Measurements from ENCODE around the gene ZNF888.
"Not testable (repeated sequence)": the region's sequence is repeated elsewhere in the genome, so short reads cannot be mapped to it uniquely, and the experiment has no call there.

GRCh38 chr19:52857378-52858191, 65.6 kb downstream of the ZNF888 start, which contains the start of gene ZNF468:
- TF ChIP-seq POLR2A (IDR thresholded peaks at IDR 0.05; ENCODE audit: low read depth) (peak; percentile 29), POLR2AphosphoS5 (IDR thresholded peaks at IDR 0.05) (peak; percentile 65 to 89)
- TF ChIP-seq CTCF (IDR thresholded peaks at IDR 0.05), result not testable (repeated sequence)

Measured in esophagus muscularis mucosa (tissue), 3 donors.